Measurements from ENCODE around the gene MAP3K5. TPM values are rescaled to one million over a fixed set of nuclear protein-coding genes. Genes with fewer than 3 reads are reported as not detected.

Gene MAP3K5
- total RNA-seq, 3 donors from 2014 or later (not counting 1 experiment from before 2014, with no cell fraction given): 19.7 to 36.7 (median 35.4) TPM

- Mint-ChIP-seq H3K9me3 (no peaks in the 10 kb centered on the region), H3K4me1 (peaks cover 0 to 6% of the 10 kb centered on the region in 2 donors), H3K27ac (peak overlapping the region in 1 of 2 donors; percentile 23), H3K27me3 (ENCODE audit: low read depth in 2 of 2) (peaks cover 35 to 51% of the 10 kb centered on the region in 2 donors), H3K4me3 (peak overlapping the region; percentile 80), H3K36me3 (no peaks in the 10 kb centered on the region)
- Histone ChIP-seq H3K36me3 (ENCODE audit: control insufficient read depth, insufficient read depth, low read length) (no peaks in the 10 kb centered on the region), H3K4me3 (ENCODE audit: low read length) (no peak overlapping the region), H3K27me3 (ENCODE audit: control insufficient read depth, insufficient read depth, low read length) (peaks cover 17% of the 10 kb centered on the region), H3K9me3 (ENCODE audit: control insufficient read depth, insufficient read depth, low read length) (no peaks in the 10 kb centered on the region), H3K27ac (ENCODE audit: low read length) (no peak overlapping the region), H3K4me1 (ENCODE audit: control insufficient read depth, insufficient read depth, low read length) (peaks cover 13% of the 10 kb centered on the region)
- intact Hi-C loops (cut with micrococcal nuclease): no loop called here
- TF ChIP-seq CTCF (IDR thresholded peaks at IDR 0.05): no peak
- no peak for DNase-seq
- no peak for ATAC-seq
- WGBS (ENCODE audit: insufficient coverage): 86% methylated on average over 13 of the region's 14 CpGs
Measured at GRCh38 chr6:136548582-136549299, 243.5 kb downstream of the MAP3K5 start.

- no peaks in the 10 kb centered on the region for H3K36me3 Mint-ChIP-seq
- Histone ChIP-seq H3K9me3 (ENCODE audit: control insufficient read depth, insufficient read depth, low read length) (no peaks in the 10 kb centered on the region), H3K36me3 (ENCODE audit: control insufficient read depth, insufficient read depth, low read length) (no peaks in the 10 kb centered on the region), H3K4me1 (ENCODE audit: control insufficient read depth, insufficient read depth, low read length) (peaks cover 13% of the 10 kb centered on the region), H3K27ac (ENCODE audit: low read length) (no peak overlapping the region), H3K4me3 (ENCODE audit: low read length) (no peak overlapping the region), H3K27me3 (ENCODE audit: control insufficient read depth, insufficient read depth, low read length) (peaks cover 17% of the 10 kb centered on the region)
- H3K4me1 Mint-ChIP-seq: peaks cover 0 to 6% of the 10 kb centered on the region in 2 donors
- no peaks in the 10 kb centered on the region for H3K9me3 Mint-ChIP-seq
- intact Hi-C loops (cut with micrococcal nuclease): no loop called here
- ATAC-seq: no peak
- no peak overlapping the region for H3K27ac Mint-ChIP-seq
- TF ChIP-seq CTCF (IDR thresholded peaks at IDR 0.05): no peak
- peaks cover 38 to 54% of the 10 kb centered on the region in 2 donors for H3K27me3 Mint-ChIP-seq (ENCODE audit: low read depth in 2 of 2)
- no CpG with 5 or more reads among the region's 1 CpG for WGBS (ENCODE audit: insufficient coverage)
- H3K4me3 Mint-ChIP-seq: peak overlapping the region; percentile 18
- DNase-seq: no peak
Measured at GRCh38 chr6:136547871-136548270, 244.4 kb downstream of the MAP3K5 start.

- H3K9me3 Mint-ChIP-seq: no peaks in the 10 kb centered on the region
- peaks cover 35 to 54% of the 10 kb centered on the region in 2 donors for H3K27me3 Mint-ChIP-seq (ENCODE audit: low read depth in 2 of 2)
- TF ChIP-seq CTCF (IDR thresholded peaks at IDR 0.05): no peak
- ATAC-seq (no peak), DNase-seq (peak in 1 of 2 donors; percentile 12)
- Histone ChIP-seq H3K9me3 (ENCODE audit: control insufficient read depth, insufficient read depth, low read length) (no peaks in the 10 kb centered on the region), H3K4me3 (ENCODE audit: low read length) (no peak overlapping the region), H3K36me3 (ENCODE audit: control insufficient read depth, insufficient read depth, low read length) (no peaks in the 10 kb centered on the region), H3K4me1 (ENCODE audit: control insufficient read depth, insufficient read depth, low read length) (peaks cover 13% of the 10 kb centered on the region), H3K27ac (ENCODE audit: low read length) (no peak overlapping the region), H3K27me3 (ENCODE audit: control insufficient read depth, insufficient read depth, low read length) (peaks cover 17% of the 10 kb centered on the region)
- no peak overlapping the region for H3K4me3 Mint-ChIP-seq
- H3K4me1 Mint-ChIP-seq: peaks cover 0 to 6% of the 10 kb centered on the region in 2 donors
- H3K27ac Mint-ChIP-seq: no peak overlapping the region
- 27% methylated on average over 3 of the region's 4 CpGs for WGBS (ENCODE audit: insufficient coverage)
- intact Hi-C loops (cut with micrococcal nuclease): no loop called here
- no peaks in the 10 kb centered on the region for H3K36me3 Mint-ChIP-seq
Measured at GRCh38 chr6:136547336-136547735, 244.9 kb downstream of the MAP3K5 start.

Measured in natural killer cell (primary cell).